DOHH2 (cell line): ENCODE measurements around the gene GJC2.
A peak's percentile ranks its signal among the peaks of the same experiment; 100 is the strongest.
"Not testable (repeated sequence)": the region's sequence is repeated elsewhere in the genome, so short reads cannot be mapped to it uniquely, and the experiment has no call there.

Experiments used
- H3F3A ChIP-seq: fragments of 200-600 bp; sonication (generic), shearing (Covaris generic); 2 replicates; pipeline ENCODE4 v1.6.0; 2016; ENCODE audit warnings: antibody characterized with exemption, mild to moderate bottlenecking; ENCODE audit not compliant: control insufficient read depth, insufficient read depth
- H3K27ac ChIP-seq: fragments of 200-600 bp; sonication (generic); 2 replicates; pipeline ENCODE4 v1.5.1; 2014; ENCODE audit warnings: low read depth, mild to moderate bottlenecking, low read length, moderate library complexity
- H3K27me3 ChIP-seq: fragments of 200-600 bp; sonication (generic); 2 replicates; pipeline ENCODE4 v1.6.1; 2014; ENCODE audit warnings: mild to moderate bottlenecking, low read length, mixed read lengths; ENCODE audit not compliant: control insufficient read depth
- H3K36me3 ChIP-seq: fragments of 200-600 bp; sonication (generic); 2 replicates; pipeline ENCODE4 v1.6.1; 2014; ENCODE audit warnings: mild to moderate bottlenecking, low read length, moderate library complexity, mixed read lengths; ENCODE audit not compliant: control insufficient read depth
- H3K4me1 ChIP-seq: fragments of 200-600 bp; sonication (generic); 2 replicates; pipeline ENCODE4 v1.6.1; 2014; ENCODE audit warnings: mild to moderate bottlenecking, low read length, mixed read lengths; ENCODE audit not compliant: control insufficient read depth
- H3K4me2 ChIP-seq: fragments of 200-600 bp; sonication (generic); 2 replicates; pipeline ENCODE4 v1.6.0; 2014; ENCODE audit warnings: mild to moderate bottlenecking, low read length, moderate library complexity
- H3K4me3 ChIP-seq: fragments of 200-600 bp; sonication (generic); 2 replicates; pipeline ENCODE4 v1.5.1; 2014; ENCODE audit warnings: mild to moderate bottlenecking, low read length, mixed read lengths
- H3K79me2 ChIP-seq: fragments of 200-600 bp; sonication (generic); 2 replicates; pipeline ENCODE4 v1.6.1; 2014; ENCODE audit warnings: mild to moderate bottlenecking, low read length, mixed read lengths; ENCODE audit not compliant: control insufficient read depth
- H3K9me2 ChIP-seq: fragments of 200-600 bp; sonication (generic); replicated peaks from 2 replicates; pipeline ENCODE4 v1.6.1; 2014; ENCODE audit warnings: mild to moderate bottlenecking, low read length, mixed read lengths; ENCODE audit not compliant: control insufficient read depth
- H3K9me3 ChIP-seq: fragments of 200-600 bp; sonication (generic); 2 replicates; pipeline ENCODE4 v1.6.1; 2014; ENCODE audit warnings: antibody characterized with exemption, low read length, mixed read lengths; ENCODE audit not compliant: control insufficient read depth, insufficient read depth
- H4K20me1 ChIP-seq: fragments of 200-600 bp; sonication (generic); 2 replicates; pipeline ENCODE4 v1.6.0; 2014; ENCODE audit warnings: low read depth, mild to moderate bottlenecking, antibody characterized with exemption, low read length, moderate library complexity; ENCODE audit not compliant: control insufficient read depth, insufficient read depth
- CTCF ChIP-seq: fragments of 200-600 bp; sonication (generic); IDR thresholded peaks from one replicate; pipeline ENCODE4 v1.5.1; 2014; ENCODE audit warnings: antibody characterized with exemption, mild to moderate bottlenecking, low read depth, low read length; ENCODE audit not compliant: poor library complexity, severe bottlenecking
- EZH2phosphoT487 ChIP-seq: fragments of 200-600 bp; sonication (generic); IDR thresholded peaks from 2 replicates; pipeline ENCODE4 v1.6.1; 2017; ENCODE audit warnings: borderline replicate concordance, mild to moderate bottlenecking, antibody characterized with exemption, low read length, moderate library complexity, mixed read lengths

The GJC2 gene

GRCh38 chr1:228109073-228109961 is 40.4 kb upstream of the GJC2 start, which contains the start of gene MRPL55:
TSS of gene MRPL55 (minus strand) at chr1:228109299. CDS start at chr1:228108260, 1,039 bp downstream.
- peaks cover 21% of the 10 kb centered on the region for H3K4me1 ChIP-seq
- H3K9me2 ChIP-seq, result no peaks in the 10 kb centered on the region
- peaks cover 5% of the 10 kb centered on the region; the same call in 1 of the 2 replicates for H3F3A ChIP-seq
- no peaks in the 10 kb centered on the region for H3K27me3 ChIP-seq
- H3K4me3 ChIP-seq, result peak within 1 kb of the TSS; percentile 96
- H3K4me2 ChIP-seq, result peak within 1 kb of the TSS; percentile 85
- peaks cover 18% of the 10 kb centered on the region for H3K79me2 ChIP-seq
- H3K27ac ChIP-seq, result no peak within 1 kb of the TSS
- H4K20me1 ChIP-seq, result no peaks in the 10 kb centered on the region
- H3K36me3 ChIP-seq, result peaks cover 23% of the 10 kb centered on the region
- TF ChIP-seq EZH2phosphoT487 (no peak), CTCF (peak; percentile 27)
- H3K9me3 ChIP-seq, result no peaks in the 10 kb centered on the region

- peaks cover 17% of the 10 kb centered on the region for H3K4me1 ChIP-seq
- no peaks in the 10 kb centered on the region for H4K20me1 ChIP-seq
- H3K27me3 ChIP-seq, result no peaks in the 10 kb centered on the region
- H3K36me3 ChIP-seq, result peaks cover 20% of the 10 kb centered on the region; the same call in 1 of the 2 replicates
- no peaks in the 10 kb centered on the region for H3K9me3 ChIP-seq
- peaks cover 5% of the 10 kb centered on the region; the same call in 1 of the 2 replicates for H3F3A ChIP-seq
- peak overlapping the region; percentile 96 for H3K4me3 ChIP-seq
- no peak overlapping the region for H3K27ac ChIP-seq
- peaks cover 18% of the 10 kb centered on the region for H3K79me2 ChIP-seq
- peak overlapping the region; percentile 85 for H3K4me2 ChIP-seq
- TF ChIP-seq CTCF (no peak), EZH2phosphoT487 (no peak)
- H3K9me2 ChIP-seq, result no peaks in the 10 kb centered on the region
Measured at GRCh38 chr1:228109962-228110488, 39.7 kb upstream of the GJC2 start.

- peaks cover 18% of the 10 kb centered on the region for H3K79me2 ChIP-seq
- H3K9me3 ChIP-seq, result no peaks in the 10 kb centered on the region
- no peaks in the 10 kb centered on the region for H3K9me2 ChIP-seq
- no peak overlapping the region for H3K27ac ChIP-seq
- H3K4me3 ChIP-seq, result peak overlapping the region; percentile 96; the same call in 1 of the 2 replicates
- H3K27me3 ChIP-seq, result no peaks in the 10 kb centered on the region
- H3K36me3 ChIP-seq, result peaks cover 19% of the 10 kb centered on the region; the same call in 1 of the 2 replicates
- peak overlapping the region; percentile 85 for H3K4me2 ChIP-seq
- no peaks in the 10 kb centered on the region for H4K20me1 ChIP-seq
- no peak for TF ChIP-seq CTCF
- no peak for TF ChIP-seq EZH2phosphoT487
- peaks cover 5% of the 10 kb centered on the region; the same call in 1 of the 2 replicates for H3F3A ChIP-seq
- H3K4me1 ChIP-seq, result peaks cover 17% of the 10 kb centered on the region
Measured at GRCh38 chr1:228110556-228110955, 39.2 kb upstream of the GJC2 start.

- Histone ChIP-seq H3K79me2 (peaks cover 18% of the 10 kb centered on the region), H3K36me3 (peaks cover 11% of the 10 kb centered on the region; the same call in 1 of the 2 replicates), H3K4me1 (peaks cover 17% of the 10 kb centered on the region)
- not testable (repeated sequence) for H3F3A ChIP-seq, H3K27ac ChIP-seq, H4K20me1 ChIP-seq, H3K4me2 ChIP-seq, H3K9me2 ChIP-seq, H3K9me3 ChIP-seq, H3K4me3 ChIP-seq, H3K27me3 ChIP-seq
Measured at GRCh38 chr1:228111315-228111714, 38.4 kb upstream of the GJC2 start.
